Measurements from ENCODE around the gene IL4R. TPM values are rescaled to one million over a fixed set of nuclear protein-coding genes. Genes with fewer than 3 reads are reported as not detected.

IL4R gene
- total RNA-seq, 1 donor from 2014 or later: 12.3 TPM

DNA sequence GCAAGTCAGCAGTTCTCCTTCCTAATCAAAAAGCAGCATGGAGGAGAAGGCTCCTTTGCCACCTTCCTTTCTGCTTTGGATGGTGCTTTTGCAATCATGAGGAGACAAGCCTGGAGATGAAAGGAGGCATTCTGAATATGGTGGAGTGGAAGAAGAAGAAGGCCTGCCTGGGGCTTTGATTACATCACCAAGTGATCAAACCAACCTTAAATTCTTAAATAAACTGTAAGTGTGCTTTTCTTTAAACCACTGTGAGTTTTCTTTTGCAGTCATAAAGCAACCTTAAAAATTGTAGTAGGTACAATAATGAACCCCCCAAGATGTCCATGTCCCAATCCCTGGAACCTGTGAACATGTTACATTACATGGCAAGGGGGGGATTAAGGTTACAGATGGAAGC is 56.5 kb downstream of the IL4R start:
- no peak overlapping the region for H3K27ac Mint-ChIP-seq
- TF ChIP-seq, protein P1, sequence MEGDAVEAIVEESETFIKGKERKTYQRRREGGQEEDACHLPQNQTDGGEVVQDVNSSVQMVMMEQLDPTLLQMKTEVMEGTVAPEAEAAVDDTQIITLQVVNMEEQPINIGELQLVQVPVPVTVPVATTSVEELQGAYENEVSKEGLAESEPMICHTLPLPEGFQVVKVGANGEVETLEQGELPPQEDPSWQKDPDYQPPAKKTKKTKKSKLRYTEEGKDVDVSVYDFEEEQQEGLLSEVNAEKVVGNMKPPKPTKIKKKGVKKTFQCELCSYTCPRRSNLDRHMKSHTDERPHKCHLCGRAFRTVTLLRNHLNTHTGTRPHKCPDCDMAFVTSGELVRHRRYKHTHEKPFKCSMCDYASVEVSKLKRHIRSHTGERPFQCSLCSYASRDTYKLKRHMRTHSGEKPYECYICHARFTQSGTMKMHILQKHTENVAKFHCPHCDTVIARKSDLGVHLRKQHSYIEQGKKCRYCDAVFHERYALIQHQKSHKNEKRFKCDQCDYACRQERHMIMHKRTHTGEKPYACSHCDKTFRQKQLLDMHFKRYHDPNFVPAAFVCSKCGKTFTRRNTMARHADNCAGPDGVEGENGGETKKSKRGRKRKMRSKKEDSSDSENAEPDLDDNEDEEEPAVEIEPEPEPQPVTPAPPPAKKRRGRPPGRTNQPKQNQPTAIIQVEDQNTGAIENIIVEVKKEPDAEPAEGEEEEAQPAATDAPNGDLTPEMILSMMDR (conservative IDR thresholded peaks at IDR 0.05): no peak
- no peaks in the 10 kb centered on the region for H3K27me3 Mint-ChIP-seq
- H3K4me1 Mint-ChIP-seq (ENCODE audit: unreplicated experiment): no peaks in the 10 kb centered on the region
- no peaks in the 10 kb centered on the region for H3K36me3 Mint-ChIP-seq
- no peak overlapping the region for H3K4me3 Mint-ChIP-seq
- DNase-seq (ENCODE audit: extremely low spot score, unreplicated experiment): no peak
- no peaks in the 10 kb centered on the region for H3K9me3 Mint-ChIP-seq

DNA sequence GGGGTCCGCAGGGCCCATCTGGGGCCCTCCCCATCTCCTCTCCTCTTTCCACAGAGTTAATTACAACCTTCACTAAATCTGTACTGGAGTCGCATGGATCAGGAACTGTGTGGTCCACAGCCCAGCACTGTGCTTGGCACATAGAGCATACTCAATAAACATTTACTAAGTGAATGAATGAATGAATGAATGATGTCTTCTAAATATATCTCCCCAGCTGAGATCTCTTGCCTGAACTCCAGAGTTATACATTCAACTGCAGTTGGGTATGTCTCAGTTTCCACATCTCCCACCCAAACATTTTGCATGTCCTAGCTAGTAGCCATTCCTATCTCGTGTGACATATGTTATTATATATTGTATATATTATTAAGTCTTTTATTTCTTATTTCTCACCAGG is 59.5 kb downstream of the IL4R start:
- H3K27ac Mint-ChIP-seq: no peak overlapping the region
- TF ChIP-seq, protein P1 (conservative IDR thresholded peaks at IDR 0.05): no peak
- H3K9me3 Mint-ChIP-seq: no peaks in the 10 kb centered on the region
- H3K4me3 Mint-ChIP-seq: no peak overlapping the region
- no peaks in the 10 kb centered on the region for H3K36me3 Mint-ChIP-seq
- no peak for DNase-seq (ENCODE audit: extremely low spot score, unreplicated experiment)
- no peaks in the 10 kb centered on the region for H3K4me1 Mint-ChIP-seq (ENCODE audit: unreplicated experiment)
- peaks cover 3% of the 10 kb centered on the region for H3K27me3 Mint-ChIP-seq

DNA sequence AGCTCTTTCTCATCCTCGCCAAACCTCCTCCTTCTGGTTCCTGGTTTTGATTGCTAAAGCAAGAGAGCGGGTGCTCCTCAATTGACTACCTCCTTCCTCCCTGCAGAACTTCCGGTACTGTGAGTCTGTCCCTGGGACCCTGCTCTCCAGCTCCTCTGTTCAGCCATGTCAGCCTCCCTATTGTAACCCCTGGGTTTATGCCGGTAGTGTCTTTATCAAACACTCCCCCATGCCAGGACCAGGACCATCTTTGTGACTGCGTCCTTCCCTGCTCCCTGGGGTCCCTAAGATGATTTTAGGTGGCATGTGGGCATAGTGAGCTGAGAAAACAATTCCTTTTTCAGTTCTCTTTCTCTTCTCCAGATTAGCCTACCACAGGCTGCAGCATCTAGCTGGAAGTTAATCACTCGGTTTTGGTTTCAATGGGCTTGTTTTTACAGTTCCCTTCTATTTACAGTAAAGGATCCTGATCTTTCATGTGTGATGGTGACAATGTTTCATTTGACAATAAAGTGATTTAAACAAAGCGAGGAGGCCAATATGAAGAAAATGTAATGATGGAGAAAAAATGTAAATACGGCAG is 60.5 kb downstream of the IL4R start:
- no peaks in the 10 kb centered on the region for H3K36me3 Mint-ChIP-seq
- no peaks in the 10 kb centered on the region for H3K4me1 Mint-ChIP-seq (ENCODE audit: unreplicated experiment)
- no peak overlapping the region for H3K4me3 Mint-ChIP-seq
- no peak overlapping the region for H3K27ac Mint-ChIP-seq
- no peaks in the 10 kb centered on the region for H3K9me3 Mint-ChIP-seq
- no peak for DNase-seq (ENCODE audit: extremely low spot score, unreplicated experiment)
- TF ChIP-seq, protein P1 (conservative IDR thresholded peaks at IDR 0.05): no peak
- peaks cover 3% of the 10 kb centered on the region for H3K27me3 Mint-ChIP-seq

DNA sequence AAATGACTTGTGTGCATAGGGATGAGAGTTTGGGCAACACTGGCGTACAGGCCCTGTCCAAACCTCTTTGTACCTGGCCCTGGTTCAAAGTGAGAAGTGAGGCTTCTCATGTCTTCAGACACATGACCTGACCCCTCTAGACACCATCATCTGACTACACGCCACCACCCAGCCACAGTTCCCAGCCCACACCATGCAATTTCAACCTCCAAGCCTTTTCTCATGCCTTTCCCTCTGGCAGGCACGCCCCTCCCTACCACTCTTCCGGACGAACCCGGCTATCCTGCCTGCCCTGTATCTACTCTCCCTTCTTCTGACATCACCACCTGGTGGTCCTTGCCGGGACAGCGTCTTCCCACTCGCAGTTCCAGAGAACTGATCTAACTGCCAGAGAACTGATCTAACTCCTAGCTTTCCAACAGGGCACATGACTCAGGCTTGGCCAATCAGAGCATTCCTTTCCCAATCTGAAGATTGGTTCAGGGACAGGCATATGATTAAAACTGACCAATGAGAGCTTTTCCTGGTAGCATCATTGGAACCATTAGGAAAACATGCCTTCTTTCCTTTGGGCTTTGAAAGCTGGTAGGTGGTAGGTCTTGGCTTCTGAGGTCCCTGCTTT is 61.1 kb downstream of the IL4R start:
- Mint-ChIP-seq H3K9me3 (no peaks in the 10 kb centered on the region), H3K4me3 (no peak overlapping the region), H3K27ac (no peak overlapping the region), H3K27me3 (peaks cover 3% of the 10 kb centered on the region), H3K36me3 (no peaks in the 10 kb centered on the region), H3K4me1 (ENCODE audit: unreplicated experiment) (no peaks in the 10 kb centered on the region)
- TF ChIP-seq, protein P1 (conservative IDR thresholded peaks at IDR 0.05): peak; percentile 76
- DNase-seq (ENCODE audit: extremely low spot score, unreplicated experiment): no peak

DNA sequence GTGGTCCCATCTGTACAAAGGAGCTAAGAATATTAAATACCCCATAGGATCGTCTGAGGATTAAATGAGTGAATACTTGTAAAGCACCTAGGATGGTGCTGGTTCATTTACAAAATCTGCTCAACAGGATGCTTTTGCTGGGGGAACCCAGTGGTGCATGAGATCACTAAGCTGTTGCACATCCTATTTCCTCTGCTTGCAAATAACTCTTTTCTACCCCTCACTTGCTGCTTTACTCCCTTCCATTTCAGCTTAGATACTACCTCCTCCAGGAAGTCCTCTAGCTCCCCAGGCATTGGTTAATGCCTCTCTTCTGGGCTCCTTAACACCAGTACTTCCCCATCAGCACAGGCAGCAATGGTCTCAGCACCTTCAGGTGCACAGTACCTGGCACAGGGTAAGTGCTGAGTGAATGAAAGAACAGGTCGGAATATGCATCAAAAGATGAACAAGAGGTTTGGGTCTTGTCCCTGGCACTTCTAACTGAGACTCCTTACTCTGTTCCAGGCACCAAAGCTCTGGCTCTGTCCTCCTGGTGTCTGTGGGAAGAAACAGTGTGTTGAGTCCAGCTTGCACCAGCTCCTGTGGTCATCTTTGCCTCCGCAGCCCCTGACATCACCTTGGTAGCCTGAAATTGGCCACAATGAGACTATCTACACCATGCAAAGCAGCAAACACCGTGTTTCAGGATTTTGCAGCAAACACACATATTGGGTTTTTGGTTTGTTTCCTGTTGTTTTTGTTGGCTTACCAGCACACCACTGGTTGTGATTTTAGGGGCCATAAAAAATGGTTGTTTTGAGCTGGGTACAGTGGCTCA is 64.1 kb downstream of the IL4R start:
- no peak for DNase-seq (ENCODE audit: extremely low spot score, unreplicated experiment)
- no peaks in the 10 kb centered on the region for H3K36me3 Mint-ChIP-seq
- TF ChIP-seq, protein P1 (conservative IDR thresholded peaks at IDR 0.05): no peak
- no peaks in the 10 kb centered on the region for H3K4me1 Mint-ChIP-seq (ENCODE audit: unreplicated experiment)
- H3K27ac Mint-ChIP-seq: no peak overlapping the region
- H3K9me3 Mint-ChIP-seq: no peaks in the 10 kb centered on the region
- H3K4me3 Mint-ChIP-seq: no peak overlapping the region
- H3K27me3 Mint-ChIP-seq: peaks cover 16% of the 10 kb centered on the region

Measured in type B pancreatic cell (in vitro differentiated cells).